Measurements from ENCODE around the gene MCCC1.

DNA sequence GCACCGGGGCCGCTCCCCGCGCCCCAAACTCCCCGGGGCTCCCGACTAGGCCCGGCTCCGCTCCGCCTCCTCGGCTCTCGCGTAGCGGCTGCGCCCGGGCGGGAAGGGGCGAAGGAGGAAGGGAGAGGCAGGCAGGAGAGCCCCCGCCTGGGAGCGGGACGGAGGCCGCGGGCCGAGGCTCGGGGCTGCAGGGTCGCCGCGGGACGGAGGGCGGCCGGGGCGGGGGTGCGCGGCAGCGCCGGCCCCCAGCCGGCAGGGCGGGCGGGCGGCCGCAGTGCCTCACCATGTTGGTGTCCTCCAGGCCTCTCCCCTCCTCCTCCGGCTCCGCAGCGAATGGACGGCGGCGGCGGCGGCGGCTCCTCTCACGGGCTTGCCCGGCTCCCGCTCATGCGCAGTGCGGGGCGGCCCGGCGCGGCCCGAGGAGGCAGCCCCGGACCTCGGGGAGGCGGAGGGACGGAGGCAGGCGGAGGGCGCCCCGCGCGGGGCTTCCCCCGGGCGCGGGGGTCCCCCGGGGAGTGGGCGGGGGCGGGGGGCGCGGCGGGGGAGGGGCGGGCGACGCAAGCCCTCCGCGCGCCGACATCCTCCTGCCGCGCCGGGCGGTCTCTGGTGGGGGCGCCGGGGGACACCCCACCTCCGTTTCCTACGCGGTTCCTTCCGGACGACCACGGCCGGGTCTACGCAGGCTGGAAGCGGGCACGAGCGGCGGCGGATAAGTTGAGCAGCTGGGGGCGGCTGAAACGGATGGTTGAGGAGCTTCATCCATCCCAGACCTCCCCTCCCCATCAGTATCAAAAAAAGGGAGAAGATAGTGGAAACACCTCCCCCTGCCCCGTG lies 118.9 kb downstream of the MCCC1 start, which contains the start of gene DCUN1D1:
- TF ChIP-seq ZNF382 (CRISPR knock-in tag; IDR thresholded peaks at IDR 0.05; ENCODE audit: borderline replicate concordance), result no peak
- peak; percentile 51; the same call in 1 of the 2 replicates for TF ChIP-seq POLR2AphosphoS5 (IDR thresholded peaks at IDR 0.05; ENCODE audit: low read depth, low read length)
- TF ChIP-seq RAD21 (CRISPR knock-in tag; IDR thresholded peaks at IDR 0.05), result peak; percentile 19
- TF ChIP-seq FOXM1 (CRISPR knock-in tag; IDR thresholded peaks at IDR 0.05), result no peak
- no peak for TF ChIP-seq POLR2AphosphoS2 (IDR thresholded peaks at IDR 0.05; ENCODE audit: low read depth, low read length)
- TF ChIP-seq ZNF570 (CRISPR knock-in tag; IDR thresholded peaks at IDR 0.05; ENCODE audit: borderline replicate concordance), result no peak
- TF ChIP-seq JARID2 (CRISPR knock-in tag; IDR thresholded peaks at IDR 0.05; ENCODE audit: insufficient replicate concordance), result no peak
- TF ChIP-seq, protein P1, sequence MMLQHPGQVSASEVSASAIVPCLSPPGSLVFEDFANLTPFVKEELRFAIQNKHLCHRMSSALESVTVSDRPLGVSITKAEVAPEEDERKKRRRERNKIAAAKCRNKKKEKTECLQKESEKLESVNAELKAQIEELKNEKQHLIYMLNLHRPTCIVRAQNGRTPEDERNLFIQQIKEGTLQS (CRISPR knock-in tag; IDR thresholded peaks at IDR 0.05), result no peak
- TF ChIP-seq MXI1 (IDR thresholded peaks at IDR 0.05; ENCODE audit: borderline replicate concordance, low read depth, low read length), result no peak

Measured in HepG2 (cell line).